Neural crest cell (in vitro differentiated cells): ENCODE data around the gene KSR1. TPM values are rescaled to one million over a fixed set of nuclear protein-coding genes. Genes with fewer than 3 reads are reported as not detected.

Source experiments
- DNase-seq: peaks from one replicate; pipeline ENCODE4 v3.0.0; 2021; ENCODE audit warnings: low read depth, mixed read lengths, low spot score
- H3K27ac Mint-ChIP-seq: one replicate; pipeline ENCODE4 v1.8.0; 2021; ENCODE audit warnings: mild to moderate bottlenecking, mixed read lengths; ENCODE audit not compliant: unreplicated experiment
- H3K27me3 Mint-ChIP-seq: 2 replicates; pipeline ENCODE4 v1.8.0; 2021; ENCODE audit warnings: low read depth, mild to moderate bottlenecking, mixed read lengths
- H3K36me3 Mint-ChIP-seq: 2 replicates; pipeline ENCODE4 v1.8.0; 2021; ENCODE audit warnings: low read depth, mild to moderate bottlenecking, mixed read lengths
- H3K4me1 Mint-ChIP-seq: 2 replicates; pipeline ENCODE4 v1.8.0; 2021; ENCODE audit warnings: mixed read lengths
- H3K4me3 Mint-ChIP-seq: one replicate; pipeline ENCODE4 v1.8.0; 2021; ENCODE audit warnings: mild to moderate bottlenecking, mixed read lengths
- H3K9me3 Mint-ChIP-seq: 2 replicates; pipeline ENCODE4 v1.8.0; 2021; ENCODE audit warnings: mixed read lengths
- total RNA-seq: library from RNA; stranded (reverse); gene quantifications from 2 replicates; pipeline ENCODE4 v1.2.1, GENCODE V29; 2021
- TF ChIP-seq, protein P1 (sequence below): fragments of 200-600 bp; sonication (generic); conservative IDR thresholded peaks from 2 replicates; pipeline ENCODE4 v1.5.0; 2021; ENCODE audit warnings: antibody characterized with exemption, mild to moderate bottlenecking

The KSR1 gene
- total RNA-seq, 1 donor from 2014 or later, result 28.0 TPM

DNA sequence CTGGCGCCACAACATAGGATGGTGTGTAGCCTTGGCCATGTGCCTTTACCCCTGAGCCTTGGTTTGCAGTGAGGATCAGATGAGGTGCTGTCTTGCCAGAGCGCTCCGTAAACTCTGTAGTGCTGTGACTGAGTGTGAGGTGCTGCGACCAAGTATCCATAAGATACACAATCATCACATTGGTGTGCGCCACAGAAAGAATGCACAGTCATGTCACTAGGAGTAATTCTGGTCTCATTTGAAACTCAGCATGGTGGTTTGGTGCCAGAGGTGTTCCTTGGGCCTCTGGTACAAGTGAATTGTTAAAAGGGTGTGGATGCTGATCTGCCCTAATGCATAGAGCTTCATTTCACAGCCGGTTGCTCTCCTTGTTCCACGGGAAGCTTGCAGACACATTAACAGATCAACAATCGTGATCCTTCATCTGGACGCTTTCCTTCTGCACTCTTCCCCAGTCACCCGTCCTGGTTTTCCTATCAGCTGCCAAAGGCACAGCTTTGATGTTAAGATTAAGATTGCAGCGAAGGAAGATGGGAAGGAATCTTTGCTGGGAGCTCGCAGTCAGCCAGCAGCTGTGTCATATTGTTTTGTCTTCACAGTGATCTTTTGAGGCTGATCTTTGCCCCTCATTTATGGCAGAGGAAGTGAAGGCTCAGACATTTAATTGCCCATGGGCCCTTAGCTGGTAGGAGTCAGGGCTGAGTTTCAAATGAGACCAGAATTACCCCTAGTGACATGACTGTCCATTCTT is 79.1 kb downstream of the KSR1 start:
- TF ChIP-seq, protein P1, sequence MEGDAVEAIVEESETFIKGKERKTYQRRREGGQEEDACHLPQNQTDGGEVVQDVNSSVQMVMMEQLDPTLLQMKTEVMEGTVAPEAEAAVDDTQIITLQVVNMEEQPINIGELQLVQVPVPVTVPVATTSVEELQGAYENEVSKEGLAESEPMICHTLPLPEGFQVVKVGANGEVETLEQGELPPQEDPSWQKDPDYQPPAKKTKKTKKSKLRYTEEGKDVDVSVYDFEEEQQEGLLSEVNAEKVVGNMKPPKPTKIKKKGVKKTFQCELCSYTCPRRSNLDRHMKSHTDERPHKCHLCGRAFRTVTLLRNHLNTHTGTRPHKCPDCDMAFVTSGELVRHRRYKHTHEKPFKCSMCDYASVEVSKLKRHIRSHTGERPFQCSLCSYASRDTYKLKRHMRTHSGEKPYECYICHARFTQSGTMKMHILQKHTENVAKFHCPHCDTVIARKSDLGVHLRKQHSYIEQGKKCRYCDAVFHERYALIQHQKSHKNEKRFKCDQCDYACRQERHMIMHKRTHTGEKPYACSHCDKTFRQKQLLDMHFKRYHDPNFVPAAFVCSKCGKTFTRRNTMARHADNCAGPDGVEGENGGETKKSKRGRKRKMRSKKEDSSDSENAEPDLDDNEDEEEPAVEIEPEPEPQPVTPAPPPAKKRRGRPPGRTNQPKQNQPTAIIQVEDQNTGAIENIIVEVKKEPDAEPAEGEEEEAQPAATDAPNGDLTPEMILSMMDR, result no peak
- Mint-ChIP-seq H3K9me3 (no peaks in the 10 kb centered on the region), H3K4me1 (peaks cover 65% of the 10 kb centered on the region), H3K27me3 (no peaks in the 10 kb centered on the region), H3K4me3 (no peak overlapping the region), H3K27ac (peak overlapping the region; percentile 59), H3K36me3 (no peaks in the 10 kb centered on the region)
- no peak for DNase-seq

DNA sequence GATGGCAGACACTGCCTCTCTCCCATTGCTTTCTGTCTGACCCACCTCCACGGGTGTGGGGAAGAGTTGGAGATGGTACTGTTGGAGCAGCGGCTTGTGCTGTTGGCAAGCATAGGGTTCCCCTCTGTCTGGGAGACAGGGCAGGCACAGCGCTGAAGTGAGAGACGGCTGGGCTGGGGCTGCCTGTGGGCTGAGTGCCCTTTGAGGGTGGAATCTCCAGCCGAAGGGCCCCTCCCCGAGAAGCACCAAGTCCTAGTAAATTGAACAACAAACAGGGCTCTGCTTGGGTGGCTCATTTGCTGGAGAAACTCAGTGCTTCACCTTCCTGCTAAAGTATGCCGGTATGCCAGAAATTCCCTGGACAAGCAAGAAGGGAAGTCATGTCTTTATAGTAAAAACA is 79.7 kb downstream of the KSR1 start:
- H3K4me1 Mint-ChIP-seq, result peaks cover 58% of the 10 kb centered on the region
- no peaks in the 10 kb centered on the region for H3K36me3 Mint-ChIP-seq
- H3K9me3 Mint-ChIP-seq, result no peaks in the 10 kb centered on the region
- H3K27ac Mint-ChIP-seq, result peak overlapping the region; percentile 59
- TF ChIP-seq, protein P1, result no peak
- no peaks in the 10 kb centered on the region for H3K27me3 Mint-ChIP-seq
- no peak for DNase-seq
- H3K4me3 Mint-ChIP-seq, result no peak overlapping the region

DNA sequence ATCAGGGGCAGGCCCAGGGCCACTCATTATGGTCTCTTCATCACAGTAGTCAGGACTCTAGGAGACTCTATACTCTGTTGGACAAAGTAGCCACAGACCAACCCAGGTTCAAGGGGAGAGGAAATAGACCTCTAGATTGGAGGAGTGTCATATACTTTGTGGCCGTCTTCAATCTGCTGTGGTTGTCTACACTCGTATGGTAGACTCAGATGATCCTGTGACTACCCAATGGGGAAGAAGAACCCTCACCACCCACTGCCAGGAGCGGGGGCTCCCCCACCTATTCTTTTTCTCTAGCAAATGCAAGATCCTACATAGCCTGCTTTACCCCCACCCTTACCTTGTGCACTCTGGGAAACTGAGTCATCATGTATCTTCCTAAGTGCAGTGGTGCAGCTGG is 80.5 kb downstream of the KSR1 start:
- Mint-ChIP-seq H3K9me3 (no peaks in the 10 kb centered on the region), H3K36me3 (no peaks in the 10 kb centered on the region), H3K4me3 (no peak overlapping the region), H3K4me1 (peaks cover 51% of the 10 kb centered on the region), H3K27ac (no peak overlapping the region), H3K27me3 (no peaks in the 10 kb centered on the region)
- no peak for DNase-seq
- TF ChIP-seq, protein P1, result no peak

DNA sequence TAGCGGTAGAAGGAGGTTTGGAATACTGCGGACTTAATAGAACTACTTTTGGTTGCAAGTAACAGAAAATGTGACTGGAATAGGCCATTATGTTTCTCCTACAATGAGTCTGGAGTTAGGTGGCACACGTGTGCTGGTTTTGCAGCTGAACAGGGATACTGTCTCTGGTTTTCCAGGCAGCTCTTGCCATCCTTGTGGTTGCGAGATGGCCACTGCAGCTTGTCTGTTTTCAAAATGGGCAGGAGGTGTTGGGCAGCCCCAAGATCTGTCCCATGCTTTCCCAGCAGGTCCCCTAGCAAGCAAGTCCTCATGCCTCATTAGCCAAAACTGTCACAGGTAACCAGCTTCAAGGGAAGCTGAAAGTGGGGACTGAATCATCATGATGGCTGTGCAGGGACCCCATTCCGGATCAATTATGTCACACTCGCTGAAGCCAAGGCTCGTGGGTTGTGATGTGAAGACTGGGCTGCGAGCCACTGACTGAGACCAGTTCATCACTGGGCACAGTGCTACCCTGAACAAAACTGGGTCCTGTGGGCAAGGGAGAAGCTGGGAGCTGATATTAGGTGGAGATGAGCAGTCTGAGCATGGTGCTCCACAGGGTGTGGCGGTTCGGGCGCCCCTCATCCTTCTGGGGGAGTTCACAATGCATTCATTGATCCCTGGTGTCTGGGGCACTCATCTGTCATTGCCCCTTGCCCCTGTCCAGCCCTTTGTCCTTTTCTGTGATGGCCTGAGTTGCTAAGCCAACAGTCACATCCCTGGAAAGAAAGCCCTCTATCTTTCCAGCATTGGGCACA is 82.1 kb downstream of the KSR1 start:
- Mint-ChIP-seq H3K4me1 (peaks cover 45% of the 10 kb centered on the region), H3K27ac (no peak overlapping the region), H3K27me3 (no peaks in the 10 kb centered on the region), H3K9me3 (no peaks in the 10 kb centered on the region), H3K36me3 (no peaks in the 10 kb centered on the region), H3K4me3 (no peak overlapping the region)
- no peak for DNase-seq
- TF ChIP-seq, protein P1, result no peak

DNA sequence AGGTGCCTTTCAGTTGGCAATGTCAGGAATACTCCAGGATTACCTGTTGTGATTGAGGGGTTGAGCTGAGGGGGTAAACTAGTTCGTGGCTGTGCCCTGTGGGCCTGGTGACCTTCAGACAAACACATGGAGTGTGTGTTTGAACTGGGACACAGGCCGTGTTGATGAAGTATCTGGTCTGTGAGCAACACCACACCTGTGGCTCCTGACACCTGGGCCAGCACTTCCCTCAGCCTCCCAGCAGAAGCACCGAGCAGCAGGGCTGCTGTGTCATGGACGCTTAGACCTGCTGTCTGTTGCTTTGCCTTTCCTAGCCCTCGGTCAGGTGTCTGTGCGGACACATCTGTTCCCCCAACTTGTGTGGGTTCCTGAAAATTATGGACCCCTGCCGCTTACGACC is 82.9 kb downstream of the KSR1 start:
- TF ChIP-seq, protein P1, result no peak
- peak overlapping the region; percentile 20 for H3K27ac Mint-ChIP-seq
- no peaks in the 10 kb centered on the region for H3K9me3 Mint-ChIP-seq
- H3K36me3 Mint-ChIP-seq, result no peaks in the 10 kb centered on the region
- H3K4me1 Mint-ChIP-seq, result peaks cover 42% of the 10 kb centered on the region
- H3K27me3 Mint-ChIP-seq, result no peaks in the 10 kb centered on the region
- no peak for DNase-seq
- no peak overlapping the region for H3K4me3 Mint-ChIP-seq
